ENCODE data around the gene APLF. TPM values are rescaled to one million over a fixed set of nuclear protein-coding genes. Genes with fewer than 3 reads are reported as not detected.

APLF gene
- total and polyA plus RNA-seq, 2 of the 8 experiments (the other 6 are each of a cell fraction or from before 2014, with no cell fraction given): 4.4 to 7.3 TPM

GRCh38 chr2:68612765-68613519 is 145.6 kb downstream of the APLF start (continued):
- no peak for TF ChIP-seq SIX5 (IDR thresholded peaks at IDR 0.05; ENCODE audit: low read depth, low read length)
- no peak for TF ChIP-seq YY1 (IDR thresholded peaks at IDR 0.05; ENCODE audit: low read depth, low read length)
- TF ChIP-seq CHD2 (IDR thresholded peaks at IDR 0.05; ENCODE audit: low read length): no peak
- no peak for TF ChIP-seq CREB1 (IDR thresholded peaks at IDR 0.05)
- TF ChIP-seq RFX5 (IDR thresholded peaks at IDR 0.05; ENCODE audit: borderline replicate concordance, low read depth, low read length): no peak
- no peak for TF ChIP-seq HDAC6 (IDR thresholded peaks at IDR 0.05; ENCODE audit: low read depth, low read length)
- TF ChIP-seq ATF2 (IDR thresholded peaks at IDR 0.05; ENCODE audit: low read length): no peak
- TF ChIP-seq NANOG (IDR thresholded peaks at IDR 0.05; ENCODE audit: insufficient read depth, low read depth, low read length, poor library complexity, severe bottlenecking): no peak
- TF ChIP-seq EP300 (IDR thresholded peaks at IDR 0.05; ENCODE audit: borderline replicate concordance in 1 of 2, low read depth in 2 of 2, low read length in 2 of 2): no peak
